Measurements from ENCODE around the gene MED8.

MED8 gene

GRCh38 chr1:43388613-43389012 lies 987 bp downstream of the MED8 start:
- peak overlapping the region; percentile 83 for H3K27ac ChIP-seq
- no peak for TF ChIP-seq CTCF (conservative IDR thresholded peaks at IDR 0.05)

GRCh38 chr1:43387976-43388599 lies 1.5 kb downstream of the MED8 start:
- no peak for TF ChIP-seq CTCF (conservative IDR thresholded peaks at IDR 0.05)
- peak overlapping the region; percentile 83; the same call in 1 of the 2 replicates for H3K27ac ChIP-seq

- no peak for TF ChIP-seq CTCF (conservative IDR thresholded peaks at IDR 0.05)
- no peak overlapping the region for H3K27ac ChIP-seq
These were observed 2.9 kb downstream of the MED8 start for GRCh38 chr1:43386676-43387075.

GRCh38 chr1:43383449-43383848 lies 6.2 kb downstream of the MED8 start:
- H3K27ac ChIP-seq: no peak overlapping the region
- peak; percentile 40; the same call in 1 of the 2 replicates for TF ChIP-seq CTCF (conservative IDR thresholded peaks at IDR 0.05)

GRCh38 chr1:43382027-43382779 lies 7.4 kb downstream of the MED8 start:
- no peak for TF ChIP-seq CTCF (conservative IDR thresholded peaks at IDR 0.05)
- H3K27ac ChIP-seq: no peak overlapping the region

- H3K27ac ChIP-seq: no peak overlapping the region
- TF ChIP-seq CTCF (conservative IDR thresholded peaks at IDR 0.05): no peak
These were observed 8.0 kb downstream of the MED8 start for GRCh38 chr1:43381612-43382011.

- no peak overlapping the region for H3K27ac ChIP-seq
- TF ChIP-seq CTCF (conservative IDR thresholded peaks at IDR 0.05): no peak
These were observed 10.1 kb downstream of the MED8 start for GRCh38 chr1:43379476-43379875.

All from VCaP (cell line).